Erythroblast (primary cell): ENCODE measurements around the gene GNG7.

ENCODE experiments used
- GATA1 ChIP-seq: IDR thresholded peaks from 2 replicates; pipeline ENCODE4 v1.6.1; 2011; ENCODE audit warnings: low read depth, mild to moderate bottlenecking, control low read depth, low read length, moderate library complexity
- POLR2A ChIP-seq: IDR thresholded peaks from 2 replicates; pipeline ENCODE4 v1.6.1; 2011; ENCODE audit warnings: mild to moderate bottlenecking, low read length

- no peak for TF ChIP-seq POLR2A
- TF ChIP-seq GATA1 = no peak
Observed at GRCh38 chr19:2577722-2578335, 124.7 kb downstream of the GNG7 start.
